Measurements from ENCODE around the gene PRPF19.

DNA sequence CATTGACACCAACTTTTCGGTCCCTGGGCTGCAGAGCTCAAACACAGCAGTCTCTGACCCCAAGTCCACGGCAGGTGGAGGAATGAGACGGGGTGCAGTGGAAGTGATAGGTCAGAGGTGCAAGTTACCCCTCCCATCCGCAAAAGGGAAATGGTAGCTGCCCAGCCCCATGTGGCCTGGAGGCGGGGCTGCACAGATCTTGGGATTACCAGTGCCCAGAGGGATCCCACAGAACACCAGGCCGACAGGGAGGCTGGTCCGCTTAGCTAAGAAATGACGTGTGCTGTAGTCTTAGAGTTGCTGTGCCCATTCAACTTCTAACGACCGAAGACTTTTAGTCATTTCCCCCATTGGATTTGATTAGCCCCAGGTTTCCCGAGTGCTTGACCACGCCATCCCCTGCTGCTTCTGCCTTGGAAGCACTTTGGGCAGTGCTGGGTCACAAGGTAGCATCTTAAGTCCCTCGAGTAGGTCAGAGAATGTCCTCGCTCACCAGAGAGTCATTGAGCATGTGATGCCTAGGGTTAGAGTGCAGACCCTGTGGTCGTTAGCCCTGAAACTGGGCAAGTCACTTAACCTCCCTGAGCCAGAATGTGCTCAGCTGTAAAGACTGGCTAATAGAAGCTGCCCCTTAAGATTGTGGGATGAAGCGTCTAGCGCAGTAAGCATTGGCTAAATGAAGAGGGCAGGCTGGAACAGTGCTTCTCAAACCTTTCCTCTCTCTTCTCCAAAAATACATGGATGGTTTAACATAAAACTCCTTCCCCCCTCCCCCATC, 54.9 kb downstream of the PRPF19 start:
- TF ChIP-seq EZH2 (IDR thresholded peaks at IDR 0.05; ENCODE audit: insufficient read depth, poor library complexity, severe bottlenecking) (no peak), EZH2phosphoT487 (IDR thresholded peaks at IDR 0.05; ENCODE audit: insufficient read depth, low read depth) (no peak)

All from GM23248 (cell line).